HG03175 (cell line): ENCODE data around the gene GALNT18.

Experiments used
- ATAC-seq: cut with Tn5 transposase; IDR thresholded peaks from one replicate; pipeline ENCODE4 v1.9.1; 2021; ENCODE audit warnings: mild to moderate bottlenecking, moderate library complexity; ENCODE audit not compliant: unreplicated experiment

The GALNT18 gene

GRCh38 chr11:11621573-11622339 lies at the start of gene GALNT18:
GALNT18 (minus strand) TSS chr11:11622005.
- peak; percentile 96 for ATAC-seq

- ATAC-seq = no peak
Measured at GRCh38 chr11:11670574-11670973, 48.8 kb upstream of the GALNT18 start.

- no peak for ATAC-seq
Measured at GRCh38 chr11:11669233-11669846, 47.5 kb upstream of the GALNT18 start.

GRCh38 chr11:11668781-11669180 lies 47.0 kb upstream of the GALNT18 start:
- no peak for ATAC-seq

GRCh38 chr11:11668274-11668673 lies 46.5 kb upstream of the GALNT18 start:
- ATAC-seq = no peak

- ATAC-seq = no peak
Measured at GRCh38 chr11:11667056-11667455, 45.3 kb upstream of the GALNT18 start.

- no peak for ATAC-seq
Measured at GRCh38 chr11:11665407-11665806, 43.6 kb upstream of the GALNT18 start.

- ATAC-seq = no peak
Measured at GRCh38 chr11:11663907-11664306, 42.1 kb upstream of the GALNT18 start.

- ATAC-seq = no peak
Measured at GRCh38 chr11:11662578-11662977, 40.8 kb upstream of the GALNT18 start.

GRCh38 chr11:11661326-11662040 lies 39.7 kb upstream of the GALNT18 start:
- ATAC-seq = no peak

GRCh38 chr11:11660363-11660740 lies 38.5 kb upstream of the GALNT18 start:
- ATAC-seq = no peak

- ATAC-seq = no peak
Measured at GRCh38 chr11:11659567-11660362, 38.0 kb upstream of the GALNT18 start.

- no peak for ATAC-seq
Measured at GRCh38 chr11:11657218-11657955, 35.6 kb upstream of the GALNT18 start.

GRCh38 chr11:11641581-11641980 lies 19.8 kb upstream of the GALNT18 start:
- ATAC-seq = no peak

- no peak for ATAC-seq
Measured at GRCh38 chr11:11640996-11641395, 19.2 kb upstream of the GALNT18 start.

GRCh38 chr11:11640152-11640551 lies 18.3 kb upstream of the GALNT18 start:
- no peak for ATAC-seq

- ATAC-seq = no peak
Measured at GRCh38 chr11:11636671-11637070, 14.9 kb upstream of the GALNT18 start.

- no peak for ATAC-seq
Measured at GRCh38 chr11:11635443-11635842, 13.6 kb upstream of the GALNT18 start.

- ATAC-seq = no peak
Measured at GRCh38 chr11:11629368-11629767, 7.6 kb upstream of the GALNT18 start.

- no peak for ATAC-seq
Measured at GRCh38 chr11:11628651-11629050, 6.8 kb upstream of the GALNT18 start.
